HG03565 (cell line): Measurements from ENCODE around the gene MRPS9.

ENCODE experiments used
- ATAC-seq: cut with Tn5 transposase; IDR thresholded peaks from one replicate; pipeline ENCODE4 v1.9.1; 2021; ENCODE audit warnings: mild to moderate bottlenecking, moderate library complexity; ENCODE audit not compliant: unreplicated experiment

The MRPS9 gene

GRCh38 chr2:105078906-105079495 is 41.1 kb downstream of the MRPS9 start:
- ATAC-seq: no peak

- no peak for ATAC-seq
Observed at GRCh38 chr2:105080461-105080860, 42.6 kb downstream of the MRPS9 start.

- ATAC-seq: no peak
Observed at GRCh38 chr2:105081006-105081601, 43.2 kb downstream of the MRPS9 start.

GRCh38 chr2:105082107-105082506 is 44.2 kb downstream of the MRPS9 start:
- no peak for ATAC-seq

GRCh38 chr2:105085525-105085924 is 47.7 kb downstream of the MRPS9 start:
- no peak for ATAC-seq

GRCh38 chr2:105087273-105087672 is 49.4 kb downstream of the MRPS9 start:
- ATAC-seq: peak; percentile 75

- ATAC-seq: no peak
Observed at GRCh38 chr2:105090091-105090490, 52.2 kb downstream of the MRPS9 start.

GRCh38 chr2:105092797-105093196 is 54.9 kb downstream of the MRPS9 start:
- no peak for ATAC-seq

- no peak for ATAC-seq
Observed at GRCh38 chr2:105099153-105099552, 61.3 kb downstream of the MRPS9 start.

- ATAC-seq: peak; percentile 97
Observed at GRCh38 chr2:105100046-105100840, 62.4 kb downstream of the MRPS9 start.

- ATAC-seq: no peak
Observed at GRCh38 chr2:105102001-105102400, 64.1 kb downstream of the MRPS9 start.

GRCh38 chr2:105102963-105103421 is 65.1 kb downstream of the MRPS9 start:
- ATAC-seq: no peak

- ATAC-seq: no peak
Observed at GRCh38 chr2:105103481-105103880, 65.6 kb downstream of the MRPS9 start.

- no peak for ATAC-seq
Observed at GRCh38 chr2:105104208-105104731, 66.4 kb downstream of the MRPS9 start.

GRCh38 chr2:105110295-105110829 is 72.5 kb downstream of the MRPS9 start:
- no peak for ATAC-seq

GRCh38 chr2:105111365-105112150 is 73.7 kb downstream of the MRPS9 start:
- ATAC-seq: no peak

- no peak for ATAC-seq
Observed at GRCh38 chr2:105112345-105112744, 74.5 kb downstream of the MRPS9 start.

GRCh38 chr2:105113616-105114291 is 75.9 kb downstream of the MRPS9 start:
- no peak for ATAC-seq

- no peak for ATAC-seq
Observed at GRCh38 chr2:105114551-105114950, 76.7 kb downstream of the MRPS9 start.

- ATAC-seq: no peak
Observed at GRCh38 chr2:105116348-105116747, 78.5 kb downstream of the MRPS9 start.
